Measurements from ENCODE around the gene ALK. TPM values are rescaled to one million over a fixed set of nuclear protein-coding genes. Genes with fewer than 3 reads are reported as not detected.

The ALK gene
- total and polyA plus RNA-seq, 4 donors = 4.2 to 16.7 (median 14.2) TPM

DNA sequence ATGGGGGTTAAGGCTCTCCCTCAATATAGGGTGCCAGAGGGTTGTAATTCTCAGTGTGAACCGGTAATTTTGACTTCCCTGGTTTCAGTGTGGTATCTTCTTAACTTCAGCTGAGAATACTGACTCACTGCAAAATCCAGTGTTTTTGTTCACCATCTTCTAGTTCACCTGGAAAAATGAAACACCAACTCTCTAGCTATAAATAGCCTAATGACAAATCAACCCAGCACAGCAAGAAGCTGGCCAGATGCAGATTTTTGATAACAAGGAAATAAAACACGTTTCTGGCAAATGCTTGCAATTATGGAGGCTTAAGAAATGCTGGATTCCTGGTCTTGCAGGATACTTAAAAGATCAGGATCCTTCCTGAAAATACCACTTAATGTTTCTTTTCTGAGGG is 613.9 kb downstream of the ALK start:
- Histone ChIP-seq H3K4me3 (ENCODE audit: low read depth, low read length) (no peak overlapping the region), H3K27me3 (ENCODE audit: control insufficient read depth, insufficient read depth, low read length) (no peaks in the 10 kb centered on the region), H3K9me3 (ENCODE audit: control insufficient read depth, insufficient read depth, low read length) (no peaks in the 10 kb centered on the region), H3K27ac (ENCODE audit: low read depth, low read length) (no peak overlapping the region), H3K4me1 (ENCODE audit: control insufficient read depth, insufficient read depth, low read length) (peaks cover 4% of the 10 kb centered on the region), H3K36me3 (ENCODE audit: control insufficient read depth, insufficient read depth, low read length) (no peaks in the 10 kb centered on the region)
- WGBS (ENCODE audit: insufficient coverage) = no CpG with 5 or more reads among the region's 2 CpGs
- DNase-seq (ENCODE audit: low read depth in 4 of 6, low spot score in 6 of 6) = no peak

DNA sequence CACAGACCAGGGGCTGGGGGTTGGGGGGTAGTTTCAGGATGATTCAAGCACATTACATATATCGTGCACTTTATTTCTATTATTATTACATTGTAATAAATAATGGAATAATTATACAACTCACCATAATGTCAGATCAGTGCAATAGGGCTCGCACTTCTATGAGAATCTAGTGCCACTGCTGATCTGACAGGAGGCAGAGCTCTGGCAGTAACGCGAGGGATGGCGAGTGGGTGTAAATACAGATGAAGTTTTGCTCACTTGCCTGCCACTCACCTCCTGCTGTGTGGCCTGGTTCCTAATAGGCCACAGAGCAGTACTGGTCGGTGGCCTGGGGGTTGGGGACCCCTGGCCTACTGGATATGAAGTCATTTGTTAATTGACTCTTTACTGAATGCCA is 615.6 kb downstream of the ALK start:
- 92% methylated on average over 4 of the region's 6 CpGs for WGBS (ENCODE audit: insufficient coverage)
- no peaks in the 10 kb centered on the region for H3K27me3 ChIP-seq (ENCODE audit: control insufficient read depth, insufficient read depth, low read length)

DNA sequence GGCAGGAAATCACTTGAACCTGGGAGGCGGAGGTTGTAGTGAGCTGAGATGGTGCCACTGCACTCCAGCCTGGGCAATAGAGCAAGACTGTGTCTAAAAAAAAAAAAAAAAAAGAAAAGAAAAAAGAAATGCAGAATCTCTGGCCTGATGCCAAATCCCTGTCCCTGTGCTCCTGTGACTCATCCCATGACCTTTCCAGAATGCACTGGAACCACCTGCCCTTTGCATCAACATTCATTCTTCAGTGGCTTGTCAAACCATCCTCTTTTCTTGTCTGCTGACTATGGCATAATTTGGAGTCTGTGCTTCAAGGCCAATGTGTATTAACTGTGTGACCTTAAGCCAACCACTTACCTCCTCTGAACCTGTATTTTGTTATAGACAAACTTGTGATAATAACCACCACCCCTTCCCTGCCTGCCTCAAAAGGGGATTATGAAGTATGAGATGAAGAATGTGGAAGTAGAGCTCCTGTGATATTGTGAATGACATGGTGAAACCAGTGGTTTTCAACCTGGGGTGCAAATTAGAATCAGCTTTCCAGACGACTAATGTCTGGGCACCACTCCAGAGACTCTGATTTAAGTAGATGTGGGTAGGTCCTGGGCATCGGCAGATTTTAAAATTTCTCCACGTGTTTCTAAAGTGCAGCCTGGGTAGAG is 616.9 kb downstream of the ALK start:
- Histone ChIP-seq H3K4me1 (ENCODE audit: control insufficient read depth, insufficient read depth, low read length) (no peaks in the 10 kb centered on the region), H3K27me3 (ENCODE audit: control insufficient read depth, insufficient read depth, low read length) (no peaks in the 10 kb centered on the region), H3K4me3 (ENCODE audit: low read depth, low read length) (no peak overlapping the region), H3K36me3 (ENCODE audit: control insufficient read depth, insufficient read depth, low read length) (no peaks in the 10 kb centered on the region), H3K27ac (ENCODE audit: low read depth, low read length) (no peak overlapping the region), H3K9me3 (ENCODE audit: control insufficient read depth, insufficient read depth, low read length) (no peaks in the 10 kb centered on the region)
- DNase-seq (ENCODE audit: low read depth in 4 of 6, low spot score in 6 of 6) = no peak
- WGBS (ENCODE audit: insufficient coverage) = 35% methylated on average over 3 of the region's 4 CpGs

More for the DNA sequence above, 615.6 kb downstream of the ALK start:
- no peaks in the 10 kb centered on the region for H3K36me3 ChIP-seq (ENCODE audit: control insufficient read depth, insufficient read depth, low read length)
- DNase-seq (ENCODE audit: low read depth in 4 of 6, low spot score in 6 of 6) = no peak
- no peak overlapping the region for H3K27ac ChIP-seq (ENCODE audit: low read depth, low read length)
- no peaks in the 10 kb centered on the region for H3K9me3 ChIP-seq (ENCODE audit: control insufficient read depth, insufficient read depth, low read length)
- no peaks in the 10 kb centered on the region for H3K4me1 ChIP-seq (ENCODE audit: control insufficient read depth, insufficient read depth, low read length)
- no peak overlapping the region for H3K4me3 ChIP-seq (ENCODE audit: low read depth, low read length)

DNA sequence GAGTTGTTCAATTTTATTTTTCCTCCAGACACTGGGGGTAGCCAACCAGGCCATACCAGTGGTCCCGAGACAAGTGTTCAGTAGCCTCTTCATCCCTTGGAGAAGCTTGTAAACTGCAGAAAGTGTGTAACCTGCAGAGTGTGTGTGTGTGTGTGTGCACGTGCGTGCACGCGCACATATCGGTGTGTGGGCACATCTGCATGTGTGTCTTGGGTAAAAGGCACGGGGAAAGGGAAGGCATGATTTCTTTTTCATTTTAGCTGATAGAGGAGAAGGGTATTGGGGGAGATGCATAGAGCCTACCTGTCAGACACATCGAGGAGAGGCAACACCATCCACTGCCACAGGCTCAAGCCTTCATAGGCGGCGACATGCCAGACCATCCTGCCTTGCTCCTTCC is 624.8 kb downstream of the ALK start:
- H3K4me3 ChIP-seq (ENCODE audit: low read depth, low read length) = no peak overlapping the region
- WGBS (ENCODE audit: insufficient coverage) = 84% methylated on average over 8 of the region's 10 CpGs
- peaks cover 3% of the 10 kb centered on the region for H3K27me3 ChIP-seq (ENCODE audit: control insufficient read depth, insufficient read depth, low read length)
- no peak overlapping the region for H3K27ac ChIP-seq (ENCODE audit: low read depth, low read length)
- DNase-seq (ENCODE audit: low read depth in 4 of 6, low spot score in 6 of 6) = no peak
- no peaks in the 10 kb centered on the region for H3K36me3 ChIP-seq (ENCODE audit: control insufficient read depth, insufficient read depth, low read length)
- no peaks in the 10 kb centered on the region for H3K4me1 ChIP-seq (ENCODE audit: control insufficient read depth, insufficient read depth, low read length)
- H3K9me3 ChIP-seq (ENCODE audit: control insufficient read depth, insufficient read depth, low read length) = no peaks in the 10 kb centered on the region

DNA sequence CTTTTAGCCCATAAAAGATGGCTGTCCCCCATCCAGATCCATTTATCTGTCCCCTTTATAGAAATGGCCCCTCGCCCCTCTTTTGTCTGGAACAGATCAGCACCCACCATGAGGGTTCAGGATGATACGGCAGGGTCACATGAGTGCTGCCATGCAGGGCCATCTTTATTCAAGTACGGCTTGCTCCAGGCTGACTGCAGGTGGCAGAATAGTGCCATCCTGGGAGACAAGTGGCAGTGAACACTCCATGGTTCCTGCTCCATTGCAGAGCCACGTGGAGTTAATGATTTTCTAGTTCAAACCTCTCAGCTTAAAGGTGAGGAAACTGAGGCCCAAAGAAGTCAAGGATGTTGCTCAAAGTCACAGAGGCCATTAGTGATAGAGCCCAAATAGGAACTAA is 625.5 kb downstream of the ALK start:
- Histone ChIP-seq H3K27me3 (ENCODE audit: control insufficient read depth, insufficient read depth, low read length) (peaks cover 3% of the 10 kb centered on the region), H3K9me3 (ENCODE audit: control insufficient read depth, insufficient read depth, low read length) (no peaks in the 10 kb centered on the region), H3K4me1 (ENCODE audit: control insufficient read depth, insufficient read depth, low read length) (no peaks in the 10 kb centered on the region), H3K4me3 (ENCODE audit: low read depth, low read length) (no peak overlapping the region), H3K27ac (ENCODE audit: low read depth, low read length) (no peak overlapping the region), H3K36me3 (ENCODE audit: control insufficient read depth, insufficient read depth, low read length) (no peaks in the 10 kb centered on the region)
- 31% methylated on average over 4 of the region's 4 CpGs for WGBS (ENCODE audit: insufficient coverage)
- peak in 2 of 6 donors; percentile 51 to 75 for DNase-seq (ENCODE audit: low read depth in 4 of 6, low spot score in 6 of 6)

DNA sequence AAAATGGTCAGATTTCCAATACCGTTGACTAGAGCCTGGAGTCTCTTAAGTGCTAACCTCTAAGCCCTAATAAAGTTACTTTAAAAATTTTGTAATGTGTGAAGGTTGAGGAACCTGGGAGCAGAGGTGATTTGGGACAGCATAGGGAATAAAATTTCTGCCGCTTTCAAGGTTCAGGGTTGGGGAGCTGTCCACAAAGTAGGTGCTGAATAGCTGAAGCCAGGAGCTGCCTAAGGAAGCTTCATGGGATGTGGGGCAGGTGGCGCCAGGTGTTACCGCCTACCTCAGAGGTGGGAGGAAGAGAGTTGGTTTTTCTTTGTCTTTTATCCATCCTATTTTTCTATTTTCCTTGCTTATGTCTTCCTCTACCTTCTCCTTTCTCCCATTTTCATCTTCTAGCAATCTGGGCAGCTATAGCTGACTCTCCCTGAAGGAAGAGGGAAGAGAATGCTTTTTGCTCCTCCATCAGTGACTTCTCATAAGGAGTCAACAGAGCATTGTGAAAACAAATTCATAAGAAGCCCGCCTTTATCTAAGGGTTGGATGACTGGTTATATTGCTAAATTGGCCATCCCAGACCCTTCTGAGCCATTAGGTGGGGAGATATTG is 627.5 kb downstream of the ALK start:
- H3K4me1 ChIP-seq (ENCODE audit: control insufficient read depth, insufficient read depth, low read length) = peaks cover 3% of the 10 kb centered on the region
- DNase-seq (ENCODE audit: low read depth in 4 of 6, low spot score in 6 of 6) = peak in 2 of 6 donors; percentile 19 to 42

DNA sequence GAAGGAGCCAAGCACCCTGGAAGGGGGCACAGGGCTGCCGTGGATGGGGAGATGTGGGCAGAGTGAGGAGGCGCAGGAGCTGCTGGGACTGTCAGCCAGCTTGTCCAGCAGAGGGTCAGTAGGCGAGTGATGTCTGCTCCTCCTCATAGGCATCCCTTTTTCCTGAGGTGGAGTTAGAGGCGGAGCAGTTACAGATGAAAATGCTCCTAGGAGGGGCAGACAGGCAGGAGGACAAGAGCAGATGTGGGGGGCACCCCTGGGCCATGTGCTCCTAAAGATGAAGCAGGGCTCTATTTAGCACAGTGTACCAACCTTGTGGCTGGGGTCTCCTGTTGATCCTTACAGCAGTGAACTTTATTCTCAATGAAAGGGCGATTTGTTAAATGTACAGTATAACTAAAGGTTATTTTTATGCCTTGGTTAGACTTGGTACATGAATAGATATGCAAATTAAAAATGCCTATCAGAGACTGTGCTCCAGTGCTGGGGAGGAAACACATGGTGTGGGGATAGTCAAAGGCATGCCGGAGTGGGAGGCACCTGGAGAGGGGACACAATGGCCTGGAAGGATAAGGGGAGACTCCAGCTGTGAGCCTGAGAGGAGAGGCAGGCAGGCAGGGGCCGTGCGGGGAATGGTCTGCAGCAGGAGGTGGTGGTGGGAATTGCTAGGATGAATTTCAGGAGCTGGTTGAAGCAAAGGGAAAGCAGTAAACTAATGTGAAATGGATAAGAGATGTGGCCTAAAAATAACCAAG is 630.9 kb downstream of the ALK start:
- H3K4me3 ChIP-seq (ENCODE audit: low read depth, low read length) = no peak overlapping the region
- WGBS (ENCODE audit: insufficient coverage) = 63% methylated on average over 8 of the region's 8 CpGs
- peaks cover 3% of the 10 kb centered on the region for H3K27me3 ChIP-seq (ENCODE audit: control insufficient read depth, insufficient read depth, low read length)
- no peaks in the 10 kb centered on the region for H3K9me3 ChIP-seq (ENCODE audit: control insufficient read depth, insufficient read depth, low read length)
- H3K36me3 ChIP-seq (ENCODE audit: control insufficient read depth, insufficient read depth, low read length) = no peaks in the 10 kb centered on the region
- H3K4me1 ChIP-seq (ENCODE audit: control insufficient read depth, insufficient read depth, low read length) = peaks cover 3% of the 10 kb centered on the region
- DNase-seq (ENCODE audit: low read depth in 4 of 6, low spot score in 6 of 6) = no peak
- H3K27ac ChIP-seq (ENCODE audit: low read depth, low read length) = no peak overlapping the region

More for the DNA sequence above, 627.5 kb downstream of the ALK start:
- Histone ChIP-seq H3K27me3 (ENCODE audit: control insufficient read depth, insufficient read depth, low read length) (peaks cover 3% of the 10 kb centered on the region), H3K4me3 (ENCODE audit: low read depth, low read length) (no peak overlapping the region), H3K36me3 (ENCODE audit: control insufficient read depth, insufficient read depth, low read length) (no peaks in the 10 kb centered on the region), H3K27ac (ENCODE audit: low read depth, low read length) (no peak overlapping the region), H3K9me3 (ENCODE audit: control insufficient read depth, insufficient read depth, low read length) (no peaks in the 10 kb centered on the region)
- 43% methylated on average over 1 of the region's 5 CpGs for WGBS (ENCODE audit: insufficient coverage)

DNA sequence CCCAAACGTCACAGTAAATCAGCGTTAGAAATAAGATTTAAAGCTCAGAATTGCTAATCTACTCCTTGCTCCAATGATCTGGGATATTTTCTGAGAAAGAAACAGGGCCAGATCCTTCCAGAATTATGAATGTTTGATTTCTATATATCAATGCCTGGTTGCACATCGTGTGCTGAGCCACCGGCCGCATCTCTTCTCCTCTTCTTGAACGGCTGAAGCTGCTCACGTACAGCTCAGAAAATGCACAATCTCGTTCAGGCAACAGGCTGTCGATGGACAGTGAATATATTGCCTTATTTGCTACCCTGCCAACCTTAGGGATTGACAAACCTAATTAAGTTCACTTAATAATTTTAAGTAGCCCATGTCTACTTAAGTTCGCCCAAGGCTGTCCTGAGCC is 636.7 kb downstream of the ALK start:
- Histone ChIP-seq H3K36me3 (ENCODE audit: control insufficient read depth, insufficient read depth, low read length) (no peaks in the 10 kb centered on the region), H3K4me1 (ENCODE audit: control insufficient read depth, insufficient read depth, low read length) (peaks cover 22% of the 10 kb centered on the region), H3K9me3 (ENCODE audit: control insufficient read depth, insufficient read depth, low read length) (no peaks in the 10 kb centered on the region), H3K27ac (ENCODE audit: low read depth, low read length) (no peak overlapping the region), H3K27me3 (ENCODE audit: control insufficient read depth, insufficient read depth, low read length) (no peaks in the 10 kb centered on the region), H3K4me3 (ENCODE audit: low read depth, low read length) (no peak overlapping the region)
- WGBS (ENCODE audit: insufficient coverage) = 93% methylated on average over 3 of the region's 10 CpGs
- DNase-seq (ENCODE audit: low read depth in 4 of 6, low spot score in 6 of 6) = no peak

DNA sequence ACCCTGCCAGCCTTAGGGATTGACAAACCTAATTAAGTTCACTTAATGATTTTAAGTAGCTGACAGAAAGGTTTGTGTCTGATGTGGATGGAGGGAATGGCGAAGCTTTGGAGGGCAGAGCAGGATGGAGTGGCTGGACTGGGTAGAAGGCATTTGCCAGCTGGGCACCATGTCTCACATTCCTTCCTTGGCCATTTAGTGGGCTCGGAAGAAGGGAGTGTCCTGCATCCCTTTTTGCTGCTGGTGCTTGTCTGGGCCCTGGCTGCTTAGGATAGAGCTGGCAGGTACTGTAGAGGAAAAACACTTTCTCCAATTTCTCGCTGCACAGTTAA is 639.5 kb downstream of the ALK start:
- H3K4me1 ChIP-seq (ENCODE audit: control insufficient read depth, insufficient read depth, low read length) = peaks cover 33% of the 10 kb centered on the region
- no peaks in the 10 kb centered on the region for H3K36me3 ChIP-seq (ENCODE audit: control insufficient read depth, insufficient read depth, low read length)
- 28% methylated on average over 2 of the region's 3 CpGs for WGBS (ENCODE audit: insufficient coverage)
- no peak overlapping the region for H3K4me3 ChIP-seq (ENCODE audit: low read depth, low read length)
- no peak for DNase-seq (ENCODE audit: low read depth in 4 of 6, low spot score in 6 of 6)
- H3K27me3 ChIP-seq (ENCODE audit: control insufficient read depth, insufficient read depth, low read length) = no peaks in the 10 kb centered on the region
- H3K9me3 ChIP-seq (ENCODE audit: control insufficient read depth, insufficient read depth, low read length) = no peaks in the 10 kb centered on the region
- peak overlapping the region; percentile 4 for H3K27ac ChIP-seq (ENCODE audit: low read depth, low read length)

Measured in spinal cord (tissue), 10 donors.